Measurements from ENCODE around the gene TBCC. TPM values are rescaled to one million over a fixed set of nuclear protein-coding genes. Genes with fewer than 3 reads are reported as not detected.

The TBCC gene
- total and polyA plus RNA-seq, 4 donors, result 21.6 to 38.0 (median 22.1) TPM

- Histone ChIP-seq H3K4me1 (ENCODE audit: control insufficient read depth in 5 of 5, insufficient read depth in 5 of 5, low read length in 5 of 5) (peaks cover 0 to 1% (median 0%) of the 10 kb centered on the region in 5 donors), H3K9ac (ENCODE audit: insufficient read depth in 1 of 2, low read length in 2 of 2) (no peak overlapping the region), H3K36me3 (ENCODE audit: control insufficient read depth in 4 of 4, insufficient read depth in 4 of 4, low read length in 4 of 4) (peaks cover 9 to 14% (median 11%) of the 10 kb centered on the region in 4 donors), H3K27ac (ENCODE audit: low read depth in 1 of 2, low read length in 1 of 2) (no peak overlapping the region), H3K27me3 (ENCODE audit: control insufficient read depth in 3 of 3, insufficient read depth in 3 of 3, low read length in 2 of 3) (no peaks in the 10 kb centered on the region), H3K9me3 (ENCODE audit: control insufficient read depth in 4 of 4, insufficient read depth in 3 of 4, low read length in 3 of 4) (no peaks in the 10 kb centered on the region), H3K4me3 (no peak overlapping the region)
- 83 to 92% methylated on average over 5 of the region's 5 CpGs for WGBS, 2 donors
- no peak for ATAC-seq (ENCODE audit: insufficient read depth, low FRiP score)
- no peak for DNase-seq
- TF ChIP-seq CTCF (IDR thresholded peaks at IDR 0.05; ENCODE audit: control extremely low read depth, extremely low read depth), result no peak
Observed at GRCh38 chr6:42697268-42697655, 48.6 kb downstream of the TBCC start.

GRCh38 chr6:42696526-42697267, 49.2 kb downstream of the TBCC start:
- no peak for TF ChIP-seq CTCF (IDR thresholded peaks at IDR 0.05; ENCODE audit: control extremely low read depth, extremely low read depth)
- H3K36me3 ChIP-seq (ENCODE audit: control insufficient read depth in 4 of 4, insufficient read depth in 4 of 4, low read length in 4 of 4), result peaks cover 9 to 14% (median 12%) of the 10 kb centered on the region in 4 donors
- no peaks in the 10 kb centered on the region for H3K27me3 ChIP-seq (ENCODE audit: control insufficient read depth in 3 of 3, insufficient read depth in 3 of 3, low read length in 2 of 3)
- H3K9ac ChIP-seq (ENCODE audit: insufficient read depth in 1 of 2, low read length in 2 of 2), result no peak overlapping the region
- H3K4me1 ChIP-seq (ENCODE audit: control insufficient read depth in 5 of 5, insufficient read depth in 5 of 5, low read length in 5 of 5), result peaks cover 0 to 1% (median 0%) of the 10 kb centered on the region in 5 donors
- peak in 1 of 3 donors; percentile 19 for DNase-seq
- WGBS, 2 donors, result 72 to 84% methylated on average over 7 of the region's 7 CpGs
- H3K27ac ChIP-seq (ENCODE audit: low read depth in 1 of 2, low read length in 1 of 2), result no peak overlapping the region
- no peaks in the 10 kb centered on the region for H3K9me3 ChIP-seq (ENCODE audit: control insufficient read depth in 4 of 4, insufficient read depth in 3 of 4, low read length in 3 of 4)
- no peak overlapping the region for H3K4me3 ChIP-seq
- ATAC-seq (ENCODE audit: insufficient read depth, low FRiP score), result no peak

- Histone ChIP-seq H3K4me1 (ENCODE audit: control insufficient read depth in 5 of 5, insufficient read depth in 5 of 5, low read length in 5 of 5) (peaks cover 0 to 1% (median 0%) of the 10 kb centered on the region in 5 donors), H3K36me3 (ENCODE audit: control insufficient read depth in 4 of 4, insufficient read depth in 4 of 4, low read length in 4 of 4) (peaks cover 15 to 24% (median 20%) of the 10 kb centered on the region in 4 donors), H3K27me3 (ENCODE audit: control insufficient read depth in 3 of 3, insufficient read depth in 3 of 3, low read length in 2 of 3) (no peaks in the 10 kb centered on the region), H3K9me3 (ENCODE audit: control insufficient read depth in 4 of 4, insufficient read depth in 3 of 4, low read length in 3 of 4) (no peaks in the 10 kb centered on the region), H3K4me3 (no peak overlapping the region), H3K9ac (ENCODE audit: insufficient read depth in 1 of 2, low read length in 2 of 2) (no peak overlapping the region), H3K27ac (ENCODE audit: low read depth in 1 of 2, low read length in 1 of 2) (no peak overlapping the region)
- ATAC-seq (ENCODE audit: insufficient read depth, low FRiP score) (no peak), DNase-seq (no peak)
- no peak for TF ChIP-seq CTCF (IDR thresholded peaks at IDR 0.05; ENCODE audit: control extremely low read depth, extremely low read depth)
- WGBS, 2 donors, result 78 to 87% methylated on average over 4 of the region's 4 CpGs
Observed at GRCh38 chr6:42694586-42694985, 51.3 kb downstream of the TBCC start.

Other genes with a start within 250 kb of the TBCC start
- 10 to 100 TPM; 28.9 to 45.4 TPM for gene UBR2, start 182.1 kb downstream of the TBCC start, total RNA-seq
- gene UBR2, start 182.1 kb downstream of the TBCC start, polyA plus RNA-seq, result 1 to 10 TPM; 8.4 to 9.2 TPM
- 1 to 10 TPM; 1.7 to 2.6 TPM for gene PRPH2, start 23.5 kb downstream of the TBCC start, total RNA-seq
- under 1 TPM; 0.31 to 0.62 TPM for gene PRPH2, start 23.5 kb downstream of the TBCC start, polyA plus RNA-seq
- gene BICRAL, start 35.9 kb upstream of the TBCC start, total RNA-seq, result 10 to 100 TPM; 14.6 to 18.6 TPM
- gene BICRAL, start 35.9 kb upstream of the TBCC start, polyA plus RNA-seq, result 1 to 10 TPM; 2.8 to 6.8 TPM
- 10 to 100 TPM; 66.1 to 98.7 TPM for gene RPL7L1, start 133.5 kb upstream of the TBCC start, total RNA-seq
- gene RPL7L1, start 133.5 kb upstream of the TBCC start, polyA plus RNA-seq, result 10 to 100 TPM; 39.3 to 57.6 TPM
- gene PTCRA, start 169.9 kb upstream of the TBCC start, total RNA-seq, result 1 to 10 TPM in 1 of 2 donors, under 1 TPM in 1; 0.37 to 3.4 TPM
- 1 to 10 TPM; 4.6 to 5.5 TPM for gene PTCRA, start 169.9 kb upstream of the TBCC start, polyA plus RNA-seq
- 10 to 100 TPM; 36.0 to 63.4 TPM for gene CNPY3, start 183.4 kb upstream of the TBCC start, total RNA-seq
- gene CNPY3, start 183.4 kb upstream of the TBCC start, polyA plus RNA-seq, result 10 to 100 TPM; 48.9 to 90.5 TPM
- gene GNMT, start 214.7 kb upstream of the TBCC start, total RNA-seq, result 1 to 10 TPM; 1.0 to 3.0 TPM
- gene GNMT, start 214.7 kb upstream of the TBCC start, polyA plus RNA-seq, result 1 to 10 TPM; 1.3 to 4.5 TPM
- 10 to 100 TPM; 17.9 to 22.9 TPM for gene PEX6, start 233.1 kb upstream of the TBCC start, total RNA-seq
- gene PEX6, start 233.1 kb upstream of the TBCC start, polyA plus RNA-seq, result 1 to 10 TPM; 8.8 to 9.6 TPM
- gene PPP2R5D, start 238.5 kb upstream of the TBCC start, total RNA-seq, result 10 to 100 TPM; 24.1 to 26.8 TPM
- 10 to 100 TPM; 19.0 to 19.8 TPM for gene PPP2R5D, start 238.5 kb upstream of the TBCC start, polyA plus RNA-seq

All from lung (tissue), 12 donors.